ENCODE results near the gene HSPA4.
"Not testable (repeated sequence)": the region's sequence is repeated elsewhere in the genome, so short reads cannot be mapped to it uniquely, and the experiment has no call there.

The HSPA4 gene

DNA sequence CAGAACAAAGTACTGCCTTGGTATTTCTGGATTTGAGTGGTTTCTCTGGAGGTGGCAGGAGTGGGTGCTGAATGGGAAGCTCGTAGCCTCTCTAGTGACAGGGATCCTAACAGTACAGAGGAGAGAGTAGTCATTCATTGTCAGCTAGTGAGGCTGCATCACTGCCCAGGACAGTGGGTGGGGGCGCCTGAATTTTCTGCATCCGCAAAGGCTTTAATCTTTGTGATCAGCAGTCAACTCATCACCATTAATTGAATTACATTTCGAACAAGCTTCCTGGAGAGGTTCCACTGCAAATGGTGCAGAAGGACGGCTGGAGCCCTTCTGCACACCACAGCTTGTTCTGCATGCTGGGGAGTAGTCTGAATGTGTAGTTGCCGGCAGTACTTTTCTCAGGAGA, 77.5 kb downstream of the HSPA4 start:
- Histone ChIP-seq H3K4me3 (ENCODE audit: low read length) (no peak overlapping the region), H3K36me3 (ENCODE audit: insufficient read depth, low read length) (no peaks in the 10 kb centered on the region), H3K9me3 (ENCODE audit: low read length) (no peaks in the 10 kb centered on the region), H3K4me1 (ENCODE audit: insufficient read depth, low read length) (no peaks in the 10 kb centered on the region), H2AFZ (ENCODE audit: low read depth, low read length) (no peak overlapping the region), H3K27me3 (ENCODE audit: insufficient read depth, low read length) (no peaks in the 10 kb centered on the region)

DNA sequence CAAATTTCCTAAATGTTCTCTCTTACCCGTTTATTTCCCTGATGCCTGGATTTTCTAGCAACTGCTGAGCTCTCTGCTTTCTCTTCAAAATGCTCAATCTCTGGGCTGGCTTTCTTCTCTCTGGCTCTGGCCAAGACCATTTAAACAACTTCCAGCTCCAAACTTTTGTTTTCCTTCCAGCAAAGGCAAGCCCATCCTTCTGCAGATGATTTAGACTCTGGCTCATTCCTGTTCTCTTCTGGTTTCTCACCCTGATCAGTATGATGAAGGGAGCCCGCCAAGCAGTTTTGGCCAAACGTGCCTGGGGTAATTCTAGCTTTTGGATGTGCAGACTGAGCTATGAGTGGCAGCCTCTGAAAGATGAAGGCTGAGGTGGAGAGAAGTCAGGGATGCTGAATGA, 78.1 kb downstream of the HSPA4 start:
- H2AFZ ChIP-seq (ENCODE audit: low read depth, low read length) = no peak overlapping the region
- no peaks in the 10 kb centered on the region for H3K36me3 ChIP-seq (ENCODE audit: insufficient read depth, low read length)
- H3K9me3 ChIP-seq (ENCODE audit: low read length) = no peaks in the 10 kb centered on the region
- no peaks in the 10 kb centered on the region for H3K4me1 ChIP-seq (ENCODE audit: insufficient read depth, low read length)
- H3K4me3 ChIP-seq (ENCODE audit: low read length) = no peak overlapping the region
- H3K27me3 ChIP-seq (ENCODE audit: insufficient read depth, low read length) = no peaks in the 10 kb centered on the region

DNA sequence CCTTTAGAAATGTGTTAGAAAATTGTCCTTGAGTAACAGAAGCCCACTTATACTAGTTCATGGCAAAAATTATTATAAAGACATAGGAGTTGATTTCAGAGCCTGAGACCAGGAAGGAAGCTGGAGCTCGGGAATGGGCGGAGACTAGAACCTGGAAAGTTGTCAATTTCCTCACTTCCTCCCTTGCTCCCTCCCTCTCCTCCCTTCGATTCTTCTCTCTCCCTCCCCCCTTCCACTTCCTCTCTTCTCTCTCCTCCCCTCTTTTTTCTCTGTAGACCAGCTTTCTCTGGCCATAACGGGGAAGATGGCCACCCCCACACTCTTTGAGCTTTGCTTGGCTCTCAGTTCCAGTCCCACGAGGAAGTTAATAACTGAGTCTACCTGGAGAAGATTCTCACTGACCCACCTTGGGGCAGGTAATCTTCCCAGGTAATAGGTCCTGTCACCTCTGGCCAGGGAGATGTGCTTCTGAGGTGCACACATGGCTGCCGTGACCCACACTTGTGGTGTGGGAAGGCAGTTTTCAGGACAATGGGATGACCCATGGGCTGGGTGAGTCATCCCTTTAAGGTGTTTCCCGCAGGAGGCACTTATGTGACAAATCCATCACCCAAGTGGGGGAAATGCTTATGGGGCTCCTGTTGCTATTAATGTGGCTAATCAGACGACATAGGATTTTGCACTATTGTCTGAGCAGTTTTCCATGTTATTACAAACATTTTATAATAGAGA, 78.7 kb downstream of the HSPA4 start:
- H2AFZ ChIP-seq (ENCODE audit: low read depth, low read length) = no peak overlapping the region
- H3K4me1 ChIP-seq (ENCODE audit: insufficient read depth, low read length) = no peaks in the 10 kb centered on the region
- no peak overlapping the region for H3K4me3 ChIP-seq (ENCODE audit: low read length)
- H3K9me3 ChIP-seq (ENCODE audit: low read length) = no peaks in the 10 kb centered on the region
- no peaks in the 10 kb centered on the region for H3K27me3 ChIP-seq (ENCODE audit: insufficient read depth, low read length)
- no peaks in the 10 kb centered on the region for H3K36me3 ChIP-seq (ENCODE audit: insufficient read depth, low read length)

DNA sequence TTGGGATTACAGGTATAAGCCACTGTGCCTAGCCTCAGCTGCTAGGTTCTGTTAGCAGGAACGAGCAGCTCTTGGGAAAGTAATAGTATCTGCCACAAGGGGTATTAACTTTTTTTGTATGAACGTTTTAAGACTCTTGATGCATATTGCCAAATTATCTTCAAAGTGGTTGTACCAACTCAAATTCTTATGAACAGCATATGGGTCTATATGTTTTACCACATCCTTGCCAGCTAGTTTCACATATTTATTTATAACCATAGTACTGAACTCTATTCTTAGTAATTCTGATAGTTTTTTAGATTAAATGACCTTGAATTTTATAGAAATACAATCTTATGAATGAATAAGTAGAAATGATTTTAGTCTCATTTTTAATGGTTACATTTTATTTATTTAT, 80.9 kb downstream of the HSPA4 start:
- H3K36me3 ChIP-seq (ENCODE audit: insufficient read depth, low read length) = no peaks in the 10 kb centered on the region
- H2AFZ ChIP-seq (ENCODE audit: low read depth, low read length) = no peak overlapping the region
- no peak overlapping the region for H3K4me3 ChIP-seq (ENCODE audit: low read length)
- H3K9me3 ChIP-seq (ENCODE audit: low read length) = no peaks in the 10 kb centered on the region
- no peaks in the 10 kb centered on the region for H3K27me3 ChIP-seq (ENCODE audit: insufficient read depth, low read length)
- no peaks in the 10 kb centered on the region for H3K4me1 ChIP-seq (ENCODE audit: insufficient read depth, low read length)

DNA sequence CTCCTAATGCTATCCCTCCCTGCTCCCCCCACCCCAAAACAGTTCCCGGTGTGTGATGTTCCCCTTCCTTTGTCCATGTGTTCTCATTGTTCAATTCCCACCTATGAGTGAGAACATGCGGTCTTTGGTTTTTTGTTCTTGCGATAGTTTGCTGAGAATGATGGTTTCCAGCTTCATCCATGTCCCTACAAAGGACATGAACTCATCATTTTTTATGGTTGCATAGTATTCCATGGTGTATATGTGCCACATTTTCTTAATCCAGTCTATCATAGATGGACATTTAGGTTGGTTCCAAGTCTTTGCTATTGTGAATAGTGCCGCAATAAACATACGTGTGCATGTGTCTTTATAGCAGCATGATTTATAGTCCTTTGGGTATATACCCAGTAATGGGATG, 81.4 kb downstream of the HSPA4 start:
- not testable (repeated sequence) for H3K9me3 ChIP-seq (ENCODE audit: low read length); H2AFZ ChIP-seq (ENCODE audit: low read depth, low read length); H3K36me3 ChIP-seq (ENCODE audit: insufficient read depth, low read length); H3K4me1 ChIP-seq (ENCODE audit: insufficient read depth, low read length); H3K4me3 ChIP-seq (ENCODE audit: low read length); H3K27me3 ChIP-seq (ENCODE audit: insufficient read depth, low read length)

DNA sequence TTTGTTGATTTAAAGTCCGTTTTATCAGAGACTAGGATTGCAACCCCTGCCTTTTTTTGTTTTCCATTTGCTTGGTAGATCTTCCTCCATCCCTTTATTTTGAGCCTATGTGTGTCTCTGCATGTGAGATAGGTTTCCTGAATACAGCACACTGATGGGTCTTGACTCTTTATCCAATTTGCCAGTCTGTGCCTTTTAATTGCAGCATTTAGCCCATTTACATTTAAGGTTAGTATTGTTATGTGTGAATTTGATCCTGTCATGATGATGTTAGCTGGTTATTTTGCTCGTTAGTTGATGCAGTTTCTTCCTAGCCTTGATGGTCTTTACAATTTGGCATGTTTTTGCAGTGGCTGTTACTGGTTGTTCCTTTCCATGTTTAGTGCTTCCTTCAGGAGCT, 85.1 kb downstream of the HSPA4 start:
- not testable (repeated sequence) for H2AFZ ChIP-seq (ENCODE audit: low read depth, low read length); H3K27me3 ChIP-seq (ENCODE audit: insufficient read depth, low read length); H3K9me3 ChIP-seq (ENCODE audit: low read length); H3K4me3 ChIP-seq (ENCODE audit: low read length); H3K4me1 ChIP-seq (ENCODE audit: insufficient read depth, low read length); H3K36me3 ChIP-seq (ENCODE audit: insufficient read depth, low read length)

DNA sequence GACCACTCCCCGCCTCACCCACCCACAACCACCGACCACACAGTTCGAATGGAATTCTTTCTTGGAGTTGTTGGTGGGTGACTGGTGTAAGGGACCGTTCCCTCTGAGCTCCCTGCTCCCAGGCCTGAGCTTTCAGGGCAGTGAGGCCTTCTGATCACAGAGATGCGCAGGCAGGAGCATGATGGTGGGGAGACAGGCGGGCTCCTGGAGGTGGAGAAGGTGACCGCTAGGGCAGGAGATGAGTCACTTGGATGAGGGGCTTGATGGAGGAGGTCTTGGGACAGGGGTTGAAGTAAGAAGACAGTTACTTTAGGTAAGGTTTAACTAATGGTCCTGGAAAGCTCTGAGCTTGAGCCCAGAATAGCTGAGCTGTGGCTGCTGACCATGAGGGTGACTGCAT, 88.5 kb downstream of the HSPA4 start:
- H2AFZ ChIP-seq (ENCODE audit: low read depth, low read length) = no peak overlapping the region
- H3K9me3 ChIP-seq (ENCODE audit: low read length) = peaks cover 5% of the 10 kb centered on the region
- H3K27me3 ChIP-seq (ENCODE audit: insufficient read depth, low read length) = no peaks in the 10 kb centered on the region
- H3K4me1 ChIP-seq (ENCODE audit: insufficient read depth, low read length) = no peaks in the 10 kb centered on the region
- no peaks in the 10 kb centered on the region for H3K36me3 ChIP-seq (ENCODE audit: insufficient read depth, low read length)
- no peak overlapping the region for H3K4me3 ChIP-seq (ENCODE audit: low read length)

DNA sequence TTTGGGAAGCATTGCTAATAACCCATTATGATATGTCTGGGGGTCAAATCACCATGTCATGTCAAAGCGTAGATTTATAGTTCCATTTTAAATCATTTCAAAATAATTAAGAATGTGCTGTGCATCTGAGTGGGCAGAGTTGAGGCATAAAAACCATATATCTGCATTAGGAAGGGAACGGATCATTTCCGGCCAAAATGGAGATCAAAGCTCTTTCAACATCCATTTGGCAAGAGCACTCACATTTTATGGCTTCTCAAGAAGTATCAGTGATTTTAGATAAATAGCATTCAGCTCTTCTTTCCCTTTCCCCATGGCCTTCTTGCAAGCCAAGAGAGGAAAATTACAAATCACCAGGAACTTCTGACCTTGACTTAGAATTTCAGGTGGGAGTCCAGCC, 89.9 kb downstream of the HSPA4 start:
- Histone ChIP-seq H3K27me3 (ENCODE audit: insufficient read depth, low read length) (no peaks in the 10 kb centered on the region), H3K4me3 (ENCODE audit: low read length) (no peak overlapping the region), H3K36me3 (ENCODE audit: insufficient read depth, low read length) (no peaks in the 10 kb centered on the region), H3K4me1 (ENCODE audit: insufficient read depth, low read length) (no peaks in the 10 kb centered on the region), H2AFZ (ENCODE audit: low read depth, low read length) (no peak overlapping the region), H3K9me3 (ENCODE audit: low read length) (peaks cover 5% of the 10 kb centered on the region)

DNA sequence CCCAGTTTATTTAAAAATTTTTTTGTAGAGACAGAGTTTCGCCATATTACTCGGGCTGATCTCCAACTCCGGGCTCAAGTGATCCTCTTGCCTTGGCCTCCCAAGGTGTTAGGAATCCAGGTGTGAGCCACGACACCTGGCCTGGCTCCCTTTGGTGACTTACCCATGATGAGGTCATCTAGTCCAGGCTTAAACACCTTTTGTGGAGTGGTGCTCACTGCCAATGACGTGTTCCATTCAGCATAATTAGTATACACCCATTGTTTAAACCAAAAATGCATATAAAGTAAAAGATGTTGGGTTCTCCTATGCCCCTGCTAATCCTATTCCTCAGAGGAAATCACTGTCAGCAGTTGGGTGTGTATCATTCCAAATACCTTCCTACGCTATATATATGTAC, 91.0 kb downstream of the HSPA4 start:
- H3K36me3 ChIP-seq (ENCODE audit: insufficient read depth, low read length) = no peaks in the 10 kb centered on the region
- H3K4me3 ChIP-seq (ENCODE audit: low read length) = no peak overlapping the region
- peaks cover 5% of the 10 kb centered on the region for H3K9me3 ChIP-seq (ENCODE audit: low read length)
- H3K27me3 ChIP-seq (ENCODE audit: insufficient read depth, low read length) = no peaks in the 10 kb centered on the region
- no peak overlapping the region for H2AFZ ChIP-seq (ENCODE audit: low read depth, low read length)
- H3K4me1 ChIP-seq (ENCODE audit: insufficient read depth, low read length) = peaks cover 3% of the 10 kb centered on the region

DNA sequence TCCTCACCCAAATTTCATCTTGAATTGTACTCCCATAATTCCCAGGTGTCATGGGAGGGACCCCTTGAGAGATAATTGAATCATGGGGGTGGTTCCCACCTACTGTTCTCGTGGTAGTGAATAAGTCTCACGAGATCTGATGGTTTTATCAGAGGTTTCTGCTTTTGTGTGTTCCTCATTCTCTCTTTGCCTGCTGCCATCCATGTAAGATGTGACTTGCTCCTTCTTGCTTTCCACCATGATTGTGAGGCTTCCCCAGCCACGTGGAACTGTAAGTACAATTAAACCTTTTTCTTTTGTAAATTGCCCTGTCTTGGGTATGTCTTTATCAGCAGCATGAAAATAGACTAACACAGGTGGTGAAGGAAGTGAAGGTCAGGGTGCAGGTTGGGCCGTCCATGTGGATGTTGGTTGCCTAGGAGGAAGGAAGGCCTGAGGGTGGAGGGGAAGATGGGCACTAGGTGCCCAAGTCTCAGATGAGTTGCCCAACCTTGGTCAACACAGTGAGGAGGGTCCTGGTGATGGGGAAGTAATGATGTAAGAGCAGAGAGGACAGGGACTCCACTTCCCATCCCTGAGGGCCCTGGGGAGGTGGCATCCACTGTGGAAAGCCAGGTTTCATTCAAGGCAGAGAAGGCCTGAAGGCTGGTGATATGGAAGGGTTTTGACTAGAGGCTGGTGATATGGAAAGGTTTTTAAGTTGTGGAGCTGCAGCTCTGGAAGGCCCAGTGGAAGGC, 92.6 kb downstream of the HSPA4 start:
- Histone ChIP-seq H3K9me3 (ENCODE audit: low read length) (peaks cover 5% of the 10 kb centered on the region), H3K4me3 (ENCODE audit: low read length) (no peak overlapping the region), H3K36me3 (ENCODE audit: insufficient read depth, low read length) (no peaks in the 10 kb centered on the region), H3K27me3 (ENCODE audit: insufficient read depth, low read length) (no peaks in the 10 kb centered on the region), H2AFZ (ENCODE audit: low read depth, low read length) (no peak overlapping the region), H3K4me1 (ENCODE audit: insufficient read depth, low read length) (peaks cover 19% of the 10 kb centered on the region)

DNA sequence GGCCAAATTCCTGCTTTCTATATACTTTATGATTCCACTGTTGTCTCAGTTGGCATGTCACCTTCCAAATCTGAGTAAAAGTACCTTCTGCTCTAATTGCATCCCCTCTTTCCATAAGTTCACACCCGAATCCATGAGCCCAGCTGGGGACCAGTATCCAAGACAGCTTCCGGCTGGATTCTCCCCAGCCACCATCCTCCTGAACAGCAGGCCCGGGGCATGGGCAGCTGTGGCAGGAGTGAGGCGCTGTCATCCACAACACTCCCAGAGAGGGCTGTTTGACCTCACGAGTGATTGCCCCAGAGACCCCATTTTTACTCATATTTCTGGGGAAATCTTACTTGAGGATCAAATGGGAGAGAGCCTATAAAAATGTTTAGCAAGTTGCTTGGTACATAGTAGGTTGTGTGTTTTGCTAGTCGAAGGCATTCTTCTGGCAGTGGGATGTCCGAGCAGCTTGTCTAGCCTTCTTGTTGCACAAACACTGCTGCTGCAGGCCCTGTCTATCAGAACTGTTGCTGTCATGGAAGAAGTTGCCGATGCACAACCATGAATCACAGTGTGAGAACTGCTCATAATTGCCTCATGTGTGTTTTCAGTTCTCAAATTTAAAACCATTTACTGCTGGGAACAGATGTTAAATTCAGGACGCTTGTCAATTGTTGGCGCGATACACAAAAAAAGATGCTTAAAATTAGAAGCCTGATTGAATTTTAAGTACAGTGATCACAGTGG, 93.8 kb downstream of the HSPA4 start:
- H3K4me1 ChIP-seq (ENCODE audit: insufficient read depth, low read length) = peaks cover 27% of the 10 kb centered on the region
- H3K27me3 ChIP-seq (ENCODE audit: insufficient read depth, low read length) = no peaks in the 10 kb centered on the region
- no peaks in the 10 kb centered on the region for H3K36me3 ChIP-seq (ENCODE audit: insufficient read depth, low read length)
- H2AFZ ChIP-seq (ENCODE audit: low read depth, low read length) = no peak overlapping the region
- no peak overlapping the region for H3K4me3 ChIP-seq (ENCODE audit: low read length)
- H3K9me3 ChIP-seq (ENCODE audit: low read length) = peaks cover 5% of the 10 kb centered on the region

DNA sequence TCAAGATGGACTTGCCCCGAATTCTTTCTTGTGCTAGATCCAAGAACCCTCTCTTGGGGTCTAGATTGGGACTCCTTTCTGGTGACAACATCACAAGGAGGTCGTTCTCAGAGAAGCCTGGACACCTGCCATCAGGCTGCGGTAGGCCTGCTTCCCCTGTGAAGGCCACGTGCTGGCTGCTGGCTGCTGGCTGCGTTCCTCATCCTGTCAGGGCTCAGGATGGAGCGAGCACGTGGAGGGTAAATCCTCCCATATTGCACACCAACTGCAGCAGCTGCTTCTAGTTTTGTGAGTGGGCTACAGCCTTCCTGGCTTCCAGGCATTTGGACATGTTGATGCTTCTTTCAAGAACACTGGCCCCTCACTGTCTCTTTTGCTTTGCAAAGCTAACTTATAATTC, 95.6 kb downstream of the HSPA4 start:
- Histone ChIP-seq H3K4me1 (ENCODE audit: insufficient read depth, low read length) (peaks cover 27% of the 10 kb centered on the region), H3K9me3 (ENCODE audit: low read length) (peaks cover 5% of the 10 kb centered on the region), H3K27me3 (ENCODE audit: insufficient read depth, low read length) (no peaks in the 10 kb centered on the region), H2AFZ (ENCODE audit: low read depth, low read length) (no peak overlapping the region), H3K4me3 (ENCODE audit: low read length) (no peak overlapping the region), H3K36me3 (ENCODE audit: insufficient read depth, low read length) (no peaks in the 10 kb centered on the region)

DNA sequence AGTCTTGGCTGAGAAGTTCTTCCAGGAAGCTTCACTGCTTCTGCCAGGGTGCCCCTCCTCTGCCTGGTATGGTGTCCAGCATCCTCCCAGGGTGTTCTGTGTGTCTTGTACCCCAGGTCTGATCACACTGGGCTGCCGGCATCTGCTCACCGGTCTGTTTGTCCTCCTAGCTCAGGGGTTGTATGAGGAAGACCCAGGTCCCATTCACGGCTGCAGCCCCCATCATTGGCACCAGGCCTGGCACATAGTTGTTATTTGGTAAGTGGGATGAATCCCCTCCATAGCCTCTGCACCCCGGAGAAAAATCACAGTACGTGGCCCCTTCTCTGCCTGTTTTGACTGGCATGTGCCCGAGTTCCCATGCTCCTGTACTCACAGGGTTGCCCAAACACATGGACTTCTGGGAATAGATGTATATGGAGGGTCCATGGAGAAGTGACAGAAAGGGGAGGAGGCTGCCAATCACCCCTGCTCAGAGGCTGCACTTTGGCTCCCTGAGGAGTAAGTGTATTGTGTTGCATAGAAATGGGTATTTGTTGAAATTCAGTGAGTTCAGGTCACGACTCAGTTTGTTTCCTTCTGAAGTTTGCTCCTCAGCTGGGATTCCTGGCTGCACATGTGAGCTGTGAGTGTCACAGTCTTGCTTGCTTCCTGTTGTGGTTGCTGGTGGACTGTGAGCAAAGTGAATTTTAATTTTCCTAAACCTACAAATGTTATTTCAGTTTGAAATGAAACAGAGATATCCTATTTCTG, 96.2 kb downstream of the HSPA4 start:
- no peaks in the 10 kb centered on the region for H3K27me3 ChIP-seq (ENCODE audit: insufficient read depth, low read length)
- no peaks in the 10 kb centered on the region for H3K36me3 ChIP-seq (ENCODE audit: insufficient read depth, low read length)
- no peak overlapping the region for H2AFZ ChIP-seq (ENCODE audit: low read depth, low read length)
- peaks cover 27% of the 10 kb centered on the region for H3K4me1 ChIP-seq (ENCODE audit: insufficient read depth, low read length)
- H3K9me3 ChIP-seq (ENCODE audit: low read length) = peaks cover 5% of the 10 kb centered on the region
- no peak overlapping the region for H3K4me3 ChIP-seq (ENCODE audit: low read length)
